GM19467 (cell line): ENCODE measurements around the gene GOLGA8T.
"Not testable (repeated sequence)": the region's sequence is repeated elsewhere in the genome, so short reads cannot be mapped to it uniquely, and the experiment has no call there.

Experiments used
- ATAC-seq: cut with Tn5 transposase; IDR thresholded peaks from one replicate; pipeline ENCODE4 v1.9.1; 2021; ENCODE audit warnings: mild to moderate bottlenecking, moderate library complexity; ENCODE audit not compliant: unreplicated experiment

Gene GOLGA8T

GRCh38 chr15:30191143-30191542 is 56.3 kb downstream of the GOLGA8T start:
- ATAC-seq: not testable (repeated sequence)

- not testable (repeated sequence) for ATAC-seq
Observed at GRCh38 chr15:30191639-30192038, 56.8 kb downstream of the GOLGA8T start.

GRCh38 chr15:30192119-30192745 is 57.4 kb downstream of the GOLGA8T start:
- ATAC-seq: not testable (repeated sequence)

GRCh38 chr15:30192892-30193291 is 58.0 kb downstream of the GOLGA8T start:
- ATAC-seq: not testable (repeated sequence)
